Activated CD8-positive, alpha-beta memory T cell treated with anti-CD3 and anti-CD28 coated beads for 48 hours (primary cell): ENCODE data around the gene NRN1.
A peak's percentile ranks its signal among the peaks of the same experiment; 100 is the strongest.
"Not testable (repeated sequence)": the region's sequence is repeated elsewhere in the genome, so short reads cannot be mapped to it uniquely, and the experiment has no call there.

Experiments
- DNase-seq, 3 experiments: peaks; one replicate each; pipeline ENCODE4 v3.0.0-alpha.2; 2020; ENCODE audit warnings: low read depth in 2 of 3, low spot score in 2 of 3

The NRN1 gene

GRCh38 chr6:5984150-5985089 lies 22.3 kb downstream of the NRN1 start:
- DNase-seq = no peak

GRCh38 chr6:5981126-5982026 lies 25.3 kb downstream of the NRN1 start:
- no peak for DNase-seq

- DNase-seq = no peak
Measured at GRCh38 chr6:5979650-5980420, 26.9 kb downstream of the NRN1 start.

- no peak for DNase-seq
Measured at GRCh38 chr6:5976811-5977210, 29.9 kb downstream of the NRN1 start.

- DNase-seq = no peak
Measured at GRCh38 chr6:5968817-5969734, 37.6 kb downstream of the NRN1 start.

GRCh38 chr6:5968036-5968435 lies 38.7 kb downstream of the NRN1 start:
- not testable (repeated sequence) for DNase-seq

GRCh38 chr6:5967594-5967993 lies 39.1 kb downstream of the NRN1 start:
- peak in 1 of 3 experiments; percentile 6 for DNase-seq

GRCh38 chr6:5962794-5963193 lies 43.9 kb downstream of the NRN1 start:
- no peak for DNase-seq

- no peak for DNase-seq
Measured at GRCh38 chr6:5961836-5962235, 44.9 kb downstream of the NRN1 start.

GRCh38 chr6:5960456-5960855 lies 46.3 kb downstream of the NRN1 start:
- DNase-seq = no peak

GRCh38 chr6:5958921-5959320 lies 47.8 kb downstream of the NRN1 start:
- no peak for DNase-seq

- no peak for DNase-seq
Measured at GRCh38 chr6:5956939-5957338, 49.8 kb downstream of the NRN1 start.

- peak in 2 of 3 experiments; percentile 4 to 6 for DNase-seq
Measured at GRCh38 chr6:5950361-5950785, 56.4 kb downstream of the NRN1 start.
